Fibroblast of pulmonary artery (primary cell): ENCODE measurements around the gene ANKRD13D.

Source experiments
- DNase-seq: peaks from one replicate; pipeline ENCODE4 v3.0.0-alpha.2; 2010; ENCODE audit warnings: low read depth
- H3K4me3 ChIP-seq: replicated peaks from 2 replicates; pipeline ENCODE4 v1.5.1; 2011; ENCODE audit warnings: low read depth, mild to moderate bottlenecking, control low read depth, low read length, moderate library complexity
- CTCF ChIP-seq: IDR thresholded peaks from 2 replicates; pipeline ENCODE4 v1.5.1; 2011; ENCODE audit warnings: mild to moderate bottlenecking, control low read depth, low read length, inconsistent platforms; ENCODE audit errors: missing control alignments

The ANKRD13D gene

GRCh38 chr11:67276781-67277230, 12.3 kb upstream of the ANKRD13D start:
- peak; percentile 33 for DNase-seq
- H3K4me3 ChIP-seq = peak overlapping the region; percentile 29
- TF ChIP-seq CTCF = peak; percentile 6

DNA sequence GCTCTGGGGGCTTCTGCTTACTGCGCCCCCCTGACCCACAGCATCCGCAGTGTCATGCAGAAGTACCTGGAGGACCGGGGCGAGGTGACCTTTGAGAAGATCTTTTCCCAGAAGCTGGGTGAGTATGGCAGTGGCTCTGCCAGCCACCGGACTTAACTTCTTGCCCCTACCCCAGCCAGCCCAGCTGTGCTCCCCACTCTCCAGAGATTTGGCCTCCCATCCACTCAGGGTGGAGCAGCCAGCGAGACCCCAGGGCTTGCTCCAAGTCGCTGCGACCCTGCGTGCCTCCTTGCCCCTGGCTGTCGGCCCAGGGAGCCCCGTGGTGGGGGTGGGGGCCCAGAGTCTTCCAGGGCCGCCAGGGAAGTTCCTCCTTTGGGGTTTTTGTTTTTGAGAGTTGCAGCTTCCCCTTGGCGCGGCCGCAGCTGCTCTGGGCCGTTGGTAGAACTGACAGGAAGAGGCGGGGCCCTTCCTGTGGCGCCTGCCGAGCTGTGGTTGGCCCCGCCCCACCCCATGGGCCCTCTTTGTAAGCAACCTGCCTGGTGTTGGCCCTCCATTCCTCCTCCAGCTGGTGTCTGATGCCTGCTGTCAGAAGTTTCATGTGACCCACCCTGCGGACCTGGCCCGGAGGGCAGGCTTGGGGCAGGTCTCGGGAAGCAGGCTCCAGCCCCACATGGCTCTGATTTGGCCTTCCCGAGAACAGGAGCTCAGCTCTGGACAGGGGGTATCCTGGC, 11.7 kb upstream of the ANKRD13D start:
- no peak for TF ChIP-seq CTCF
- H3K4me3 ChIP-seq = peak overlapping the region; percentile 29
- peak; percentile 82 for DNase-seq

GRCh38 chr11:67278135-67278938, 10.8 kb upstream of the ANKRD13D start:
- DNase-seq = no peak
- no peak overlapping the region for H3K4me3 ChIP-seq
- TF ChIP-seq CTCF = no peak

DNA sequence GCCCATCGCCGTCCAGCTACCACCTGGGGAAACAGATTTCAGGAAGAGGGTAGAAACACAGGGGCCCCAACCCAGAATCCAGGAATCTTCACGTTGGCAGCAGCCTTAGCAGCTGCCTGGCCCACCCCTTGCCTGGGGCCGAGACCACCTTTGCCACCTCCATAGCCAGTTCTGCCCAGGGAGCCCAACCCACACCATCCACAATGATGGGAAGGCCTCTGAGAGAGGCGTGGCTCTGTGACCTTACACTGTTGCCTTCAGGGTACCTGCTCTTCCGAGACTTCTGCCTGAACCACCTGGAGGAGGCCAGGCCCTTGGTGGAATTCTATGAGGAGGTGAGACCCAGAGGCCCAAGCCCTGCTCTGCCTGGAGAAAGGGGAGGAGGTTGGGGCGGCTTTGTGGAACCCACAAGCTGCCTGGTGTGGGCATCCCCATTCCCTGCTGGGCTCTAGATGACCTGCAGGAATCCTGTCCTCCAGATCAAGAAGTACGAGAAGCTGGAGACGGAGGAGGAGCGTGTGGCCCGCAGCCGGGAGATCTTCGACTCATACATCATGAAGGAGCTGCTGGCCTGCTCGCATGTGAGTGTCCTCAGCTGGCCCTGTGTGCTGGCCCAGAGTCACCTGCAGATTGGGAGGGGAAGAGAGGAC, 10.0 kb upstream of the ANKRD13D start:
- no peak for TF ChIP-seq CTCF
- DNase-seq = no peak
- no peak overlapping the region for H3K4me3 ChIP-seq

- H3K4me3 ChIP-seq = no peak overlapping the region
- TF ChIP-seq CTCF = no peak
- DNase-seq = no peak
These were observed 9.3 kb upstream of the ANKRD13D start for GRCh38 chr11:67279589-67280340.

- TF ChIP-seq CTCF = no peak
These were observed 8.7 kb upstream of the ANKRD13D start for GRCh38 chr11:67280341-67280787.

More at GRCh38 chr11:67280341-67280787, 8.7 kb upstream of the ANKRD13D start:
- H3K4me3 ChIP-seq = no peak overlapping the region
- no peak for DNase-seq
